Aorta (tissue), 5 donors: ENCODE data around the gene ARID5A. TPM values are rescaled to one million over a fixed set of nuclear protein-coding genes. Genes with fewer than 3 reads are reported as not detected.

Experiments
- ATAC-seq: fragments of 200-7000 bp; cut with Tn5 transposase; one replicate; pipeline ENCODE4 v1.9.1; 2022; ENCODE audit warnings: moderate library complexity; ENCODE audit not compliant: low FRiP score
- DNase-seq, 2 donors: peaks; one replicate each; pipeline ENCODE4 v3.0.0-alpha.2; 2020
- H3K27ac ChIP-seq, 2 donors: one replicate each; pipeline ENCODE4 v1.5.1; 2013; ENCODE audit warnings: low read length in 2 of 2, mild to moderate bottlenecking in 2 of 2, moderate library complexity in 2 of 2, control low read depth in 1 of 2, inconsistent platforms in 1 of 2, low read depth in 1 of 2
- H3K27me3 ChIP-seq, 2 donors: one replicate each; pipeline ENCODE4 v1.6.1; 2013; ENCODE audit warnings: control low read depth in 1 of 2, low read length in 1 of 2, mild to moderate bottlenecking in 1 of 2, moderate library complexity in 1 of 2; ENCODE audit not compliant: insufficient read depth in 2 of 2, control insufficient read depth in 1 of 2
- H3K36me3 ChIP-seq, 2 donors: one replicate each; pipeline ENCODE4 v1.6.1; 2013; ENCODE audit warnings: control low read depth in 1 of 2, low read length in 1 of 2, mild to moderate bottlenecking in 1 of 2; ENCODE audit not compliant: insufficient read depth in 2 of 2, control insufficient read depth in 1 of 2
- H3K4me1 ChIP-seq, 2 donors: one replicate each; pipeline ENCODE4 v1.6.1; 2013; ENCODE audit warnings: low read length in 2 of 2, control low read depth in 1 of 2, mild to moderate bottlenecking in 1 of 2, moderate library complexity in 1 of 2; ENCODE audit not compliant: insufficient read depth in 2 of 2, control insufficient read depth in 1 of 2
- H3K4me3 ChIP-seq, 2 donors: one replicate each; pipeline ENCODE4 v1.5.1; 2013; ENCODE audit warnings: low read length in 2 of 2, control low read depth in 1 of 2, mild to moderate bottlenecking in 1 of 2
- H3K9me3 ChIP-seq: one replicate; pipeline ENCODE4 v1.6.1; 2013; ENCODE audit warnings: mild to moderate bottlenecking, low read length; ENCODE audit not compliant: control insufficient read depth
- WGBS, 2 donors: extraction: QIAGEN DNeasy Blood & Tissue Kit; methylation state at CpG; one replicate each; pipeline ENCODE4 v1.1.7; 2013; 5-methylcytosine and 5-hydroxymethylcytosine counted together
- intact Hi-C, 2 donors: fragments of 100-400 bp; cut with DNase I; formaldehyde crosslinking; loops; one replicate each; pipeline versions ENCODE4 v1.14.2 to v1.15.0; 2022
- polyA plus RNA-seq, 2 donors: library from polyadenylated mRNA; stranded (reverse); fragments of 200-250 nt; gene quantifications; one replicate each; pipeline ENCODE4 v1.2.3, GENCODE V29; 2013
- total RNA-seq, 2 donors: library from RNA; stranded (reverse); fragmentation: NEBNext Ultra II Directional; extraction: Animal tissue kit (Norgen Biotek cat#: 25700); gene quantifications; one replicate each; pipeline ENCODE4 v1.2.1, GENCODE V29; 2021
- donor health status: healthy with polysubstance abuse.
- donor health status: Bipolar disorder and iron deficiency.
- donor health status: DM: no; HTN: no; CAD: no.
- donor health status: DM: no; HTN: no; CAD: no.
- donor health status: DM: yes; HTN: yes; CAD: no.

Gene ARID5A
- total and polyA plus RNA-seq, 4 donors = 51.5 to 264 (median 182) TPM

GRCh38 chr2:96509847-96510230 lies 26.7 kb upstream of the ARID5A start:
- Histone ChIP-seq H3K4me3 (no peak overlapping the region), H3K9me3 (no peaks in the 10 kb centered on the region), H3K4me1 (no peaks in the 10 kb centered on the region), H3K27ac (no peak overlapping the region), H3K27me3 (no peaks in the 10 kb centered on the region), H3K36me3 (no peaks in the 10 kb centered on the region)
- intact Hi-C loops = loop anchor here (1.0 to 10.0 kb wide), 9 partner anchors 39 to 515 kb away; partner anchors contain the start of genes SNRNP200 (in 2 of the 2), ANKRD36C (in 1 of the 2), ASTL (in 1 of the 2) and DUSP2 (in 1 of the 2)
- 49 to 50% methylated on average over 10 to 11 of the region's 11 CpGs for WGBS, 2 donors
- ATAC-seq (no peak), DNase-seq (no peak)

- WGBS, 2 donors = 83 to 85% methylated on average over 6 of the region's 6 CpGs
- Histone ChIP-seq H3K9me3 (no peaks in the 10 kb centered on the region), H3K27ac (no peak overlapping the region), H3K27me3 (no peaks in the 10 kb centered on the region), H3K4me3 (no peak overlapping the region), H3K36me3 (no peaks in the 10 kb centered on the region), H3K4me1 (no peaks in the 10 kb centered on the region)
- ATAC-seq = no peak
- intact Hi-C loops = no loop called here
- DNase-seq = no peak
Observed at GRCh38 chr2:96510931-96511595, 25.5 kb upstream of the ARID5A start.

GRCh38 chr2:96511851-96512250 lies 24.7 kb upstream of the ARID5A start:
- H3K4me1 ChIP-seq = no peaks in the 10 kb centered on the region
- H3K27ac ChIP-seq = no peak overlapping the region
- ATAC-seq = no peak
- no peaks in the 10 kb centered on the region for H3K9me3 ChIP-seq
- DNase-seq = no peak
- no peak overlapping the region for H3K4me3 ChIP-seq
- no peaks in the 10 kb centered on the region for H3K36me3 ChIP-seq
- intact Hi-C loops = no loop called here
- WGBS, 2 donors = 91 to 92% methylated on average over 4 of the region's 4 CpGs
- H3K27me3 ChIP-seq = no peaks in the 10 kb centered on the region

- no peaks in the 10 kb centered on the region for H3K27me3 ChIP-seq
- intact Hi-C loops = no loop called here
- ATAC-seq (no peak), DNase-seq (no peak)
- H3K9me3 ChIP-seq = no peaks in the 10 kb centered on the region
- H3K27ac ChIP-seq = no peak overlapping the region
- WGBS, 2 donors = 80 to 92% methylated on average over 2 to 4 of the region's 4 CpGs
- H3K36me3 ChIP-seq = no peaks in the 10 kb centered on the region
- no peak overlapping the region for H3K4me3 ChIP-seq
- H3K4me1 ChIP-seq = no peaks in the 10 kb centered on the region
Observed at GRCh38 chr2:96512341-96512740, 24.2 kb upstream of the ARID5A start.

- DNase-seq = no peak
- 90 to 93% methylated on average over 6 of the region's 6 CpGs for WGBS, 2 donors
- intact Hi-C loops = no loop called here
Observed at GRCh38 chr2:96514521-96514920, 22.0 kb upstream of the ARID5A start.

GRCh38 chr2:96517079-96517478 lies 19.5 kb upstream of the ARID5A start:
- Histone ChIP-seq H3K4me1 (no peaks in the 10 kb centered on the region), H3K9me3 (no peaks in the 10 kb centered on the region), H3K36me3 (no peaks in the 10 kb centered on the region), H3K27me3 (no peaks in the 10 kb centered on the region), H3K4me3 (no peak overlapping the region), H3K27ac (no peak overlapping the region)
- 87 to 94% methylated on average over 1 of the region's 1 CpG for WGBS, 2 donors
- intact Hi-C loops = no loop called here
- DNase-seq (no peak), ATAC-seq (no peak)

More at GRCh38 chr2:96514521-96514920, 22.0 kb upstream of the ARID5A start:
- no peaks in the 10 kb centered on the region for H3K27me3 ChIP-seq
- H3K4me1 ChIP-seq = no peaks in the 10 kb centered on the region
- H3K4me3 ChIP-seq = no peak overlapping the region
- H3K36me3 ChIP-seq = no peaks in the 10 kb centered on the region
- ATAC-seq = no peak
- H3K27ac ChIP-seq = no peak overlapping the region
- no peaks in the 10 kb centered on the region for H3K9me3 ChIP-seq

- WGBS, 2 donors = 86% methylated on average over 4 of the region's 4 CpGs
- ATAC-seq = no peak
Observed at GRCh38 chr2:96520231-96520630, 16.3 kb upstream of the ARID5A start.

GRCh38 chr2:96520697-96521096 lies 15.9 kb upstream of the ARID5A start:
- H3K27me3 ChIP-seq = no peaks in the 10 kb centered on the region
- H3K4me3 ChIP-seq = no peak overlapping the region
- H3K27ac ChIP-seq = no peak overlapping the region
- no peaks in the 10 kb centered on the region for H3K9me3 ChIP-seq
- intact Hi-C loops = no loop called here
- H3K36me3 ChIP-seq = no peaks in the 10 kb centered on the region
- DNase-seq = no peak
- no peaks in the 10 kb centered on the region for H3K4me1 ChIP-seq
- WGBS, 2 donors = 24 to 26% methylated on average over 3 of the region's 3 CpGs
- no peak for ATAC-seq

More at GRCh38 chr2:96520231-96520630, 16.3 kb upstream of the ARID5A start:
- Histone ChIP-seq H3K36me3 (no peaks in the 10 kb centered on the region), H3K9me3 (no peaks in the 10 kb centered on the region), H3K27me3 (no peaks in the 10 kb centered on the region), H3K4me3 (no peak overlapping the region), H3K27ac (no peak overlapping the region), H3K4me1 (no peaks in the 10 kb centered on the region)
- intact Hi-C loops = no loop called here
- peak in 1 of 2 donors; percentile 9 for DNase-seq

- intact Hi-C loops = no loop called here
- no peak overlapping the region for H3K4me3 ChIP-seq
- 95 to 98% methylated on average over 2 of the region's 2 CpGs for WGBS, 2 donors
- no peaks in the 10 kb centered on the region for H3K36me3 ChIP-seq
- DNase-seq (peak in 1 of 2 donors; percentile 6), ATAC-seq (no peak)
- no peaks in the 10 kb centered on the region for H3K4me1 ChIP-seq
- no peaks in the 10 kb centered on the region for H3K9me3 ChIP-seq
- H3K27me3 ChIP-seq = no peaks in the 10 kb centered on the region
- no peak overlapping the region for H3K27ac ChIP-seq
Observed at GRCh38 chr2:96521219-96521618, 15.3 kb upstream of the ARID5A start.
